ENCODE data around the gene PKD1L1. TPM values are rescaled to one million over a fixed set of nuclear protein-coding genes. Genes with fewer than 3 reads are reported as not detected.
"Not testable (repeated sequence)": the region's sequence is repeated elsewhere in the genome, so short reads cannot be mapped to it uniquely, and the experiment has no call there.

Gene PKD1L1
- polyA plus RNA-seq, 6 donors from 2014 or later: 0.05 to 0.30 (median 0.15) TPM; not detected in 3

DNA sequence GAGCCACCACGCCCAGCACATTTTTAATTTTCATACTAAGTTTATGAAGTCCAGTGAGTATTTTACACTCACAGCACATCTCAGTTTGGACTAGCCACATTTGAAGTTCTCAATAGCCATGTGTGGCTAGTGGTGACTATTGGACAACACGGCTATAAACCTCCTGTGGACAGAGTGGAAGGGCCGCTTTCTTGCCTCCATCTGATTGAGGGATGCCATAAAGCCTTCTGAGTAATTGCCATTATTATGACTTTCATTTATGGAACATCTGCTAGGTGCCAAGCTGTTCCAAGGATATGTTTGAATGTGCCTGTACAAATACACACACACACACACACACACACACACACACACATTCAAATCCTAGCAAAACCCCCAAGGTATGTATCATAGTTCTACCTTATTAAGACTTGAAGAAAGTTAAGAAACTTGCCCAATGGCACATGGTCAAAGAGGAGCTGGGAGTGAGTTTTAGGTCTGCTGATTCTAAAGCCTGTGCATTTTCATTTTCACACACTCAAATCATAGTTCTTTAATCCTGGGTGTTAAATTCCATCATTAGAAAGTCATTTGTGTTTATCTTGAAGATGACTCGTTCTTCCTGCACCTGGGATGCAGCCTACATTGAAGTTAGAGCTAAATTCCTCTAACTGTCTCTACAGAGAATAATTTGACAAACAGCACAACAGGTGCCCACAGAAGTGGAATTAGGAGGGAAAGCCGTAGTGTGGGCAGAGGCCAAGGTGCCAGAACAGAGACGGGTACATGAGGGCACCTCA is 143.3 kb downstream of the PKD1L1 start:
- Mint-ChIP-seq H3K27ac (peak overlapping the region in 1 of 6 donors; percentile 91), H3K4me1 (peaks cover 12 to 20% (median 19%) of the 10 kb centered on the region in 3 donors)
- ATAC-seq (ENCODE audit: low read depth in 2 of 2): no peak

DNA sequence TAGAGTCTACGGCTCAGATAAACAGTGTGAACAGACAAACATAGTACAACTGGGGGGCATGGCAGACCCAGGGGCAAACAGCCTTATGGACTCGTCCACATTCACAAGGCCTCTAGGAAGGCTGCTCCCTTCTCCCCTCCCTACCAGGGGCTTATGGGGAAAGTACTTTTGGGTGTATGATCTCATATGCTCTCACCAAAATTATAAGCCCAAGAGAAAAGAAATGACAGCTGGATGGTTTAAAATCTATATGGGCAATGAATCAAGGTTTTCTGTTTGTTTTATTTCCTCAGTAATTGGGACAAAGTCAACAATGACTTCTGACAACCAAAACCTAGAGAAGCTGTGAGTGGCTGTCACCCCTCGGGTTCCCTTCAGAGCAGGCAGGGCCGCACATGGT is 144.4 kb downstream of the PKD1L1 start:
- H3K4me3 Mint-ChIP-seq: no peak overlapping the region
- peaks cover 11 to 20% (median 19%) of the 10 kb centered on the region in 3 donors for H3K4me1 Mint-ChIP-seq
- DNase-seq: no peak
- no peaks in the 10 kb centered on the region for H3K27me3 Mint-ChIP-seq
- no peaks in the 10 kb centered on the region for H3K9me3 Mint-ChIP-seq
- H3K36me3 Mint-ChIP-seq: no peaks in the 10 kb centered on the region
- peak overlapping the region in 1 of 6 donors; percentile 44 for H3K27ac Mint-ChIP-seq
- no peak for ATAC-seq (ENCODE audit: low read depth in 2 of 2)

More for the DNA sequence above, 143.3 kb downstream of the PKD1L1 start:
- Mint-ChIP-seq H3K9me3 (no peaks in the 10 kb centered on the region), H3K36me3 (no peaks in the 10 kb centered on the region), H3K4me3 (peak overlapping the region in 1 of 8 donors; percentile 51), H3K27me3 (no peaks in the 10 kb centered on the region)
- no peak for DNase-seq

DNA sequence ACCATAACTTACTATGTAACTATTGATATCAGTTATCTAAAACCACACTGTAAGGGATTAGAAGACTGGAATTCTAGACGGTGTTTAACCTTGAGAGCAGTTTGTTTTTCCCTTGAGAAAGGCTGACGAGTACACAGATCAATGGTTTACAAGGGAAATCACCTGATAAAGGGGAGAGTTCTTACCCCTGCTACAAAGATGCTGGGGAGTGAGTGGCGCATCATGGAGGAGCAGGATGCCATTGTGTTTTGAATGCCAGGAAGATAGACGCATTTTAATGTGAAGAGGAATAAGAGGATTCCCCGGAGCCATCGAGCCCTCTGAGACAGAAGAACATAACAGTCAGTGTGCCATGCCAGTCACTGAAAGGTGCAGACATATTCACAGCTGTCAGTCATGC is 145.2 kb downstream of the PKD1L1 start:
- ATAC-seq (ENCODE audit: low read depth in 2 of 2): no peak
- H3K27me3 Mint-ChIP-seq: no peaks in the 10 kb centered on the region
- H3K9me3 Mint-ChIP-seq: no peaks in the 10 kb centered on the region
- H3K36me3 Mint-ChIP-seq: no peaks in the 10 kb centered on the region
- H3K4me1 Mint-ChIP-seq: peaks cover 9 to 17% (median 15%) of the 10 kb centered on the region in 3 donors
- no peak for DNase-seq
- peak overlapping the region in 2 of 6 donors; percentile 10 to 64 for H3K27ac Mint-ChIP-seq
- no peak overlapping the region for H3K4me3 Mint-ChIP-seq

DNA sequence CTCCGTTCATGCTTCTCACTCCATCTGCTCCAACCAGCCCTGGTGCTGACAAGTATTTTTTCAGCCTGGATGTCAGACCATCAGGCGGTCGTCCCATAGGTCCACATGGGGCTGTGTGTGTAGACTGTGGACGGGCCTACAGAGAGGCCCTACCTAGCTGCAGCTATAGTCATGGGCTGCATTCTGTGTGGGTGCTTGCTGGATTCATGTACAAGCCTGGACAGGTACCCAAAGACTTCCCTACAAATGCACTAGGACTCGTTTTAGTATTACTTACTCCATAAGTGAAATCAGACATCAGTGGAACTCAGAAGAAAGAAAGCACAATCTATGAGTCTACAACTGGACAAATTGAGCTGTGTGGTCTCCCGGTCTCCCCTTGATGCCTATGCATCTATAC is 146.8 kb downstream of the PKD1L1 start:
- DNase-seq (no peak), ATAC-seq (ENCODE audit: low read depth in 2 of 2) (no peak)
- Mint-ChIP-seq H3K36me3 (no peaks in the 10 kb centered on the region), H3K4me1 (peaks cover 0 to 5% (median 0%) of the 10 kb centered on the region in 3 donors), H3K4me3 (no peak overlapping the region), H3K9me3 (no peaks in the 10 kb centered on the region), H3K27me3 (no peaks in the 10 kb centered on the region), H3K27ac (no peak overlapping the region)

DNA sequence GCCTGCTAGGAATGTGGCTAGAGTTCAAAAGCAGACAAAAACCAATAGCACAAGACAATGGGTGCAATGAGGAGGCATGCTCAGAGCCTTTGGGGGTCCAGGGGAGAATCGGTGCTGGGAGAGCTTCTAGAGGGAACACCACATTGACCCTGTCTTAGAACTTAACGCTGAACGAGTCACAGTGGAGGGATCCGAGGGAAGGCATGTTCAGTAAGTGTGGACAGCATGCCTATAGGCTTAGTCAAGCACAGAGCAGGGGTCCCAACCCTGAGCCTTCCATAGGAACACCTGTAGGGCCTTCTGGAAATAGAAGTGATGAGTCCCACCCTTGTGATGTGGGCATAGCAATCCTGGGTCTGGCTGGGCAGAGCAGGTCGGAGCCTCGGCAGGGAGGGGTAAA is 148.7 kb downstream of the PKD1L1 start:
- no peaks in the 10 kb centered on the region for H3K4me1 Mint-ChIP-seq
- peak overlapping the region in 2 of 6 donors; percentile 12 to 33 for H3K27ac Mint-ChIP-seq
- H3K27me3 Mint-ChIP-seq: no peaks in the 10 kb centered on the region
- DNase-seq (no peak), ATAC-seq (ENCODE audit: low read depth in 2 of 2) (no peak)
- H3K9me3 Mint-ChIP-seq: no peaks in the 10 kb centered on the region
- no peaks in the 10 kb centered on the region for H3K36me3 Mint-ChIP-seq
- no peak overlapping the region for H3K4me3 Mint-ChIP-seq

DNA sequence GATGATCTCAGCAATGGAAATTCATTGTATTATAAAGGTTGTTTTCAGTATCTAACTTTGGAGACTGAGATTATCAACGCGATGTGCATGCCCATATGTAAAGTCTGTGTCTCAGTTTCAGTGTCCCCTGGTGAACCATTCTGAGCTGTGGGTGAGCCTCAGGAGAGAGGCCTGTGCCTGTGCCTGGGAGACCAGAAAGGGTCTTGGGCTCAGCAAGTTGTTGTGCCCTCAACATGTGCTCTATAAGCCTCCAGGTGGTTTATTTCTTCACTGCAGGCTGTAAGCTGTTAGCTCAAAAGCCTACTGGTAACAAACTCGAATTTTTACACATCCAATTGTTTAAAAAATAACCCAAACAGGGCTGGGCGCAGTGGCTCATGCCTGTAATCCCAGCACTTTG is 151.9 kb downstream of the PKD1L1 start:
- ATAC-seq (ENCODE audit: low read depth in 2 of 2): no peak
- peaks cover 0 to 3% (median 0%) of the 10 kb centered on the region in 3 donors for H3K4me1 Mint-ChIP-seq
- H3K9me3 Mint-ChIP-seq: no peaks in the 10 kb centered on the region
- DNase-seq: no peak
- no peak overlapping the region for H3K27ac Mint-ChIP-seq
- no peaks in the 10 kb centered on the region for H3K36me3 Mint-ChIP-seq
- no peak overlapping the region for H3K4me3 Mint-ChIP-seq
- H3K27me3 Mint-ChIP-seq: no peaks in the 10 kb centered on the region

DNA sequence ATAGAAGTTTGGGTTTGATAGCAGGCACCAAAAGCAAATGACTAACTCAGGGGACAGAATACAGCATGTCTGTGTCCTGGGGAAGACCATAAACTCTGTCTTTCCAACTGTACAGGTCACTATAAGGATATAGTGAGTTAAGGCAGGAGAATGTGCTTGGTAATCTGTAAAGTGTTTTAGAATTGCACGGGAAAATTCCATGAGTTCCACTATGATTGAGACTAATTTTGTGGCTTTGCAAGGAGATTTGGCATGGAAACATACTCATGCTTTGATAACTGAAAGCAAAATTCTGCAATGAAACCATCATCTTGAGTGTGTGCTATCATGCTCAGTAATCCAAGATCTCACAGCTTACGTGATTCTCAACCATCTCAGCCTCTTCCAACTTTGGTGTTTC is 152.6 kb downstream of the PKD1L1 start:
- DNase-seq: no peak
- Mint-ChIP-seq H3K4me1 (peaks cover 0 to 3% (median 0%) of the 10 kb centered on the region in 3 donors), H3K9me3 (peaks cover 0 to 1% (median 0%) of the 10 kb centered on the region in 7 donors), H3K4me3 (no peak overlapping the region), H3K36me3 (no peaks in the 10 kb centered on the region), H3K27me3 (no peaks in the 10 kb centered on the region), H3K27ac (no peak overlapping the region)
- ATAC-seq (ENCODE audit: low read depth in 2 of 2): no peak

DNA sequence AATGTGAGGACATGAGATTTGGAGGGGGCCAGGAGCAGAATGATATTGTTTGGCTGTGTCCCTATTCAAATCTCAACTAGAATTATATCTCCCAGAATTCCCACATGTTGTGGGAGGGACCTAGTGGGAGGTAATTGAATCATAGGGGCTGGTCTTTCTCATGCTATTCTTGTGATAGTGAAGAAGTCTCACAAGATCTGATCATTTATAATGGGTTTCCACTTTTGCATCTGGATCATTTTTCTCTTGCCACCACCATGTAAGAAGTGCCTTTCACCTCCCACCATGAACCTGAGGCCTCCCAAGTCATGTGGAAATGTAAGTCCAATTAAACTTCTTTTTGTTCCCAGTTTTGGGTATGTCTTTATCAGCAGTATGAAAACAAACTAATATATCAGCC is 153.1 kb downstream of the PKD1L1 start:
- DNase-seq: not testable (repeated sequence)

DNA sequence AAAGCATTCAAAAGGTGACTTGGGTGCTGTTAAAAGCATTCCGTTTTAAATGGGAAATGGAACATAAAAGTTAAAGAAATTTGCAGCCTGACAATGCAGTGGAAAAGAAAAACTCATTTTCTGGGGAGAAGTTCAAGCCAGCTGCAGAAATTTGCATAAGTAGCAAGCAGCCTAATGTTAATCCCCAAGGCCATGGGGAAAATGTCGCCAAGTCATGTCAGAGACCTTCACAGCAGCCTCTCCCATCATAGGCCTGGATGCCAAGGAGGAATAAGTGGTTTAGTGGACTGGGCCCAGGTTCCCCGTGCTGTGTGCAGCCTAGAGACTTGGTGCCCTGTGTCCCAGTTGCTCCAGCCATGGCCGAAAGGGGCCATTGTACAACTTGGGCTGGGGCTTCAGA is 154.2 kb downstream of the PKD1L1 start:
- H3K27me3 Mint-ChIP-seq: no peaks in the 10 kb centered on the region
- peaks cover 0 to 1% (median 0%) of the 10 kb centered on the region in 7 donors for H3K9me3 Mint-ChIP-seq
- no peak overlapping the region for H3K4me3 Mint-ChIP-seq
- H3K36me3 Mint-ChIP-seq: no peaks in the 10 kb centered on the region
- H3K4me1 Mint-ChIP-seq: peaks cover 0 to 3% (median 0%) of the 10 kb centered on the region in 3 donors
- no peak overlapping the region for H3K27ac Mint-ChIP-seq
- ATAC-seq (ENCODE audit: low read depth in 2 of 2): no peak
- DNase-seq: no peak

More for the DNA sequence above, 153.1 kb downstream of the PKD1L1 start:
- H3K36me3 Mint-ChIP-seq; H3K4me3 Mint-ChIP-seq; H3K27me3 Mint-ChIP-seq; H3K9me3 Mint-ChIP-seq; ATAC-seq (ENCODE audit: low read depth in 2 of 2); H3K4me1 Mint-ChIP-seq: not testable (repeated sequence)
- H3K27ac Mint-ChIP-seq: peak overlapping the region in 1 of 6 donors; percentile 78

DNA sequence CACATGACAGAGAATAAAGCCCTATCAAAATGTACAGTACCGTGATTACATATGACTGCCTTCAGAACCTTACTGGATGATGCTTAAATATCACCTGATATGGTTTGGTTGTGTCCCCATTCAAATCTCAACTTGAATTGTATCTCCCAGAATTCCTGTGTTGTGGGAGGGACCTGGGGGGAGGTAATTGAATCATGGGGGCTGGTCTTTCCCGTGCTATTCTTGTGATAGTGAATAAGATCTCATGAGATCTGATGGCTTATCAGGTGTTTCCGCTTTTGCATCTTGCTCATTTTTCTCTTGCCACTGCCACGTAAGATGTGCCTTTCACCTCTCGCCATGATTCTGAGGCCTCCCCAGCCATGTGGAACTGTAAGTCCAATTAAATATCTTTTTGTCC is 155.1 kb downstream of the PKD1L1 start:
- H3K27ac Mint-ChIP-seq; ATAC-seq (ENCODE audit: low read depth in 2 of 2); H3K36me3 Mint-ChIP-seq; DNase-seq; H3K4me1 Mint-ChIP-seq; H3K4me3 Mint-ChIP-seq; H3K27me3 Mint-ChIP-seq; H3K9me3 Mint-ChIP-seq: not testable (repeated sequence)

DNA sequence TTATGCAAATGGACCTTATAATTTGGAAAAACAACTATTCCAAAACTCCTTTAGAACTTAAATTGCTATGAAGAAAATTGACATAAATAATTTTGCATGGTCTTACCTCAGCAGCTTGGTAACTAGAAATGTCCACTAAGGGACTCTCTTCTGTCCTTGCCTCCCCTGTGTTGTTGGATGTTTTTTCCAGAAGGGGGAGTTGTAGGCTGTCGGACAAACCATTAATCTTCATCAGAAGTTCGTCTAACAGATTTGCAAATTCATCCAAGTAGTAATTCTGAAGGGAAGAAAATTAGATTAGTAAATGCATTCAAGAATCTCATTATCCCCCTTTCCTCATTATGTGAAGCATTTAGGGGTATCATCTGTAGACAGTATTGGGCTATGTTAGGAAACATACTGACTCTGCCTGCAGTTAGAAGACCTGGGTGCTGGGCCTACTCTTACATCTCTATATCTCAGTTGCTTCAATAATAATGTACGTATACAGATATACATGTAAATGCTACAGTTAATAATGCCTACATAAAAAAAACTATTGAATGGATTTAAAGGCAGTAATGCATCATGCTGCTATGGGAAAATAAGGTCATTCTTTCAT is 155.6 kb downstream of the PKD1L1 start:
- Mint-ChIP-seq H3K27ac (no peak overlapping the region), H3K4me1 (peaks cover 0 to 3% (median 0%) of the 10 kb centered on the region in 3 donors), H3K27me3 (no peaks in the 10 kb centered on the region), H3K4me3 (no peak overlapping the region), H3K36me3 (no peaks in the 10 kb centered on the region), H3K9me3 (peaks cover 0 to 1% (median 0%) of the 10 kb centered on the region in 7 donors)
- DNase-seq (no peak), ATAC-seq (ENCODE audit: low read depth in 2 of 2) (no peak)

DNA sequence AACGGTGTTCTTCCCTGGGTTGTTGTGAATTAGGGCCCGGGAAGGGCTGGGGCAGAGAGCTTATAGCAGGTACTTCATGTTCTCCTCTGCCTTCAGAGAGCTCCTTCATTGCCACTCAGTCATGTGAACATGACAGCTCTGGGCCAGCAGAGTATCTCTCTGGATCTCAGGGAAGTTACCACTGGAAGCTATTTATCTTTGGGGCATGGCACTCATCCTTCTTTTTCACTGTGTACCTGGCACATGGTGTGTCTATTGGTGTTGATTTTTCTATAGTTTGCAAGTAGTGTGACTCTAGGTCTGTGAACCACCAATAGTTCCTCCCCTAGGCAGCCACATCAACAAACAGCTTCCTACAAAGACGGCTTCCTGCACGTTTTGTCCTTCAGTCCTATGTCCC is 156.6 kb downstream of the PKD1L1 start:
- no peak for ATAC-seq (ENCODE audit: low read depth in 2 of 2)
- H3K4me1 Mint-ChIP-seq: peaks cover 0 to 3% (median 2%) of the 10 kb centered on the region in 3 donors
- peak overlapping the region in 1 of 6 donors; percentile 26 for H3K27ac Mint-ChIP-seq
- no peak overlapping the region for H3K4me3 Mint-ChIP-seq
- no peaks in the 10 kb centered on the region for H3K36me3 Mint-ChIP-seq
- DNase-seq: no peak
- no peaks in the 10 kb centered on the region for H3K27me3 Mint-ChIP-seq
- peaks cover 0 to 1% (median 0%) of the 10 kb centered on the region in 7 donors for H3K9me3 Mint-ChIP-seq

DNA sequence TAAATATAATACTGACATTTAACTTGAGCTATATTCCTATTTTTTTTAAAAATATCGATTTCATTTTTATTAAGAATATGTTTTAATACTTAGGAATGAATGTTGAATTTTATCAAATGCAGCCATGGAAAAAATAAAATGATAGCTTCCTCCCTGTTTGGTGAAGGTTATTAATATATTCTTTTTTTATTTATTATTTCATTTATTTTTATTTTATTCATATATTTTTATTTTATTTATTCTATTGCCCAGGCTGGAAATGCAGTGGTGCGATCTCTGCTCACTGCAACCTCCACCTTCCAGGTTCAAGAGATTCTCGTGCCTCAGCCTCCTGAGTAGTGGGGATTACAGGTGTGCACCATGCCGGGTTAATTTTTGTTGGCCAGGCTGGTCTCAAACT is 160.2 kb downstream of the PKD1L1 start:
- ATAC-seq (ENCODE audit: low read depth in 2 of 2) (no peak), DNase-seq (no peak)
- peaks cover 0 to 1% (median 0%) of the 10 kb centered on the region in 7 donors for H3K9me3 Mint-ChIP-seq
- peaks cover 0 to 2% (median 0%) of the 10 kb centered on the region in 3 donors for H3K4me1 Mint-ChIP-seq
- no peak overlapping the region for H3K27ac Mint-ChIP-seq
- no peaks in the 10 kb centered on the region for H3K36me3 Mint-ChIP-seq
- no peak overlapping the region for H3K4me3 Mint-ChIP-seq
- no peaks in the 10 kb centered on the region for H3K27me3 Mint-ChIP-seq
